ENCODE results near the gene DLG2.
"Not testable (repeated sequence)": the region's sequence is repeated elsewhere in the genome, so short reads cannot be mapped to it uniquely, and the experiment has no call there.

DLG2 gene

GRCh38 chr11:85340846-85341245 is 286.3 kb downstream of the DLG2 start:
- not testable (repeated sequence) for DNase-seq (ENCODE audit: low read depth in 3 of 3)

- no peak for DNase-seq (ENCODE audit: low read depth in 3 of 3)
These were observed 308.6 kb downstream of the DLG2 start for GRCh38 chr11:85318573-85318972.

- DNase-seq (ENCODE audit: low read depth in 3 of 3): no peak
These were observed 310.2 kb downstream of the DLG2 start for GRCh38 chr11:85316967-85317366.

GRCh38 chr11:85313741-85314140 is 313.4 kb downstream of the DLG2 start:
- DNase-seq (ENCODE audit: low read depth in 3 of 3): no peak

GRCh38 chr11:85310479-85310878 is 316.7 kb downstream of the DLG2 start:
- DNase-seq (ENCODE audit: low read depth in 3 of 3): no peak

DNA sequence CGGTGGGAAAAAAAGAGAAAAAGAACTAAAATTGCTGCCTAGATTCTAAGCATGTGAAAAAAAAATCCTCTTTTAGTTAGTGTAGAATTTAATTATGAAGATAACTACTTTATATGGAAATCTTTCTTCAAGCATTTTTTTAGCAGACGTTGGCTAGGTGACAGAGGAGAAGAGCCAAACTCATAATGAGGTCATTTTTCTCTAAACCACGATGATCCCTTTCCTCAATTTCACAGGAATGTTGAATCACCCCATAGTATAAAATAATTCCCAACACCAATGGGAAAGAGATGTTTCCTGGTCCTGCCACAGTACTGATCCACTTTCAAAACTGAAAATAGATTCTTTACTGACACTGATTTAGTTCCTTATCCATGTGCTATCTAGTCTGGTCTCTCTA is 319.8 kb downstream of the DLG2 start:
- DNase-seq (ENCODE audit: low read depth in 3 of 3): no peak

DNA sequence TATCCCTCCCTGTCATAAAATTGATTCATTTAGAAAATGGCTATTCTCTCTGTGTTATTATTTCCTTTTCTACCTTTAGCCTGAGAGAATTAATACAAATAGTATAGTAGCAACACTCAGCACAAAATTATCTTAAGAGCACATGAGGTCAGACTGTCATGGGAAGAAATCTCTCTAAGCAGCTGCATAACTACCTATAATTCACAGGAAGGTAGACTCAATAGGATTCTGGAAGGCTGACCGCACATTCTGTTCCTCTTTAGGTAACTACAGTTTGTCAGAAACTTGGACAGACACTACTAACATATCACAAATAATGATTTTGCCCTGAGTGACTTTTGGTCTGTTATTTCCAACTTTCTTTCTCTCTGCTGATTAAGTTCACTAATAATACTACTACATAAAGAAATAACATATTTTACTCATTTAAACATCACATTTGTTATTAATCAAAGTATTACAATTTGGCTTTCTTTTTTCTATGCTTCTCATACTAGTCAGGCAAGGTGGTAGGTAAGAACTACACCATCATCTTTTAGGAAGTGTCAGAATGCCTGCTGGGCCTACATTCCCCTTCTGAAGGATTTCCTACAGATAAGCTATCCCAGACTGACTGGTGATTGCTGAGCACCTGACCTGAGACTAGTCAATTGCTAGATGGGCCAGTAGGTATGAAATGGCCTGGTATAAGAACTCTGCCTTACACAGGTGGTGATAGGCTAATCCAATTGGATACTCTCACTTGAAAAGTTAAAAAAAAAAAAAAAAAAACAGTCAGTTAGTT is 325.1 kb downstream of the DLG2 start:
- no peak for DNase-seq (ENCODE audit: low read depth in 3 of 3)

DNA sequence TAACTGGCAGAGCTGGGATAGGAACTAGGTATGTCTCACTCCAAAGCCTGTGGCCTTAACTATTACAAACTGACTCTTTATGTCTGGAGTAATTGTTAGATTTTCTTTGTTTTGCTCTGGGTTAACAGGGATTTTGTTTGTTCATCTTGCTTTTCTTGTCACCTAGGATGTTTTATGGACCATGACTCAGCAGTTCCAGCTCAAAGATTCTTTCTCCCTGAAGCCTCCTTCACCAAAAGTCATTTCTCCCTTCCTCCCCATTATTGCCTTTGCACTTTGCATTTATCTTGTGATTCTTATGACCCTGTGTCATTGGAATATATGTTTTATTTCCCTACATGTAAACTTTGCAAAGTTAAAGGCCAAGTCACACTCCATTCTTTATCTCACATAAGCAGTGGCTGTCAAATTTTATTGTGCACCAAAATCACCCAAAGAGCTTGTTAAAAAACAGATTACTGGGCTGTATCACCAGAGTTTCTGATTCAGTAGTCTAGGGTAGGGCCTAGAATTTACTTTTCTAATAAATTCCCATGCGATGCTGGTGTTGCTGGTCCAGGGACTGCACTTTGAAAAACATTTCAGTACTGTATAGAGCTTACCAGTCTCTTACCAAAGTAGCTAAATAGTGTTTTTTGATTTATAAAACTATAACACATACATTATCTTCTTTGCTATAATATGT is 327.7 kb downstream of the DLG2 start:
- DNase-seq (ENCODE audit: low read depth in 3 of 3): no peak

GRCh38 chr11:85295694-85296271 is 331.4 kb downstream of the DLG2 start:
- no peak for DNase-seq (ENCODE audit: low read depth in 3 of 3)

DNA sequence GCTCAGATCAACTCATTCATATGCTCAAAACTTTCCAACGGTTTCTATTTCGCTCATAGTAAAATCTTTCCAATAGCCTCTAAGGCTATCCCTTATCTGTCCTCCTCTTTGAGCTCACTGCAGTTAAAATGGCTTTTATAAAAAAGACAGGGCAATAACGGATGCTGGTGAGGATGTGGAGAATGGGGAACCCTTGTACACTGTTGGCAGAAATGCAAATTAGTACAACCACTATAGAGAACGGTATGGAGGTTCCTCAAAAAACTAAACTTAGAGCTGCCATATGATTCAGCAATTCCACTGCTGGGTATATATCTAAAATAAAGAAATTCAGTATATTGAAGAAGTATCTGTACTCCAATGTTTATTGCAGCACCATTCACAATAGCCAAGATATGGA is 345.6 kb downstream of the DLG2 start:
- no peak for DNase-seq (ENCODE audit: low read depth in 3 of 3)

GRCh38 chr11:85279267-85279666 is 347.9 kb downstream of the DLG2 start:
- no peak for DNase-seq (ENCODE audit: low read depth in 3 of 3)

DNA sequence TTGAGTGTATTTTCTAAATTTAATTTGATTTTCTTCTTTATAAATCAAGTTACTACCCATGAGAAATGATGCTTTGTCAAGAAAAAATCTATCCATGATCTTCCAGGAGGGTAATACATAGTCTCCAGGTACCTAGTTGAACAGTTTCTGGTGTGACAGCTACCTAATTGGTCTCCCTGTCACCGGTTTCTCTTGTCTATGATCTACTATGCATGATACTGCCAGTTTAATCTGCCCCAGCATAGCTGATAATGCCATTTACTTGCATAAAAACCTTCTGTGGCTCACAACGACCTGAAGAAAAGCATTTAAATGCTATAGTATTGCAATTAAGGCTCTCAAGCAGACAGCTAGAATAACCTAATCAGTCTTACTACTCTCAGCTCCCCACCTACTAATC is 349.5 kb downstream of the DLG2 start:
- DNase-seq (ENCODE audit: low read depth in 3 of 3): no peak

- no peak for DNase-seq (ENCODE audit: low read depth in 3 of 3)
These were observed 350.8 kb downstream of the DLG2 start for GRCh38 chr11:85276332-85276731.

DNA sequence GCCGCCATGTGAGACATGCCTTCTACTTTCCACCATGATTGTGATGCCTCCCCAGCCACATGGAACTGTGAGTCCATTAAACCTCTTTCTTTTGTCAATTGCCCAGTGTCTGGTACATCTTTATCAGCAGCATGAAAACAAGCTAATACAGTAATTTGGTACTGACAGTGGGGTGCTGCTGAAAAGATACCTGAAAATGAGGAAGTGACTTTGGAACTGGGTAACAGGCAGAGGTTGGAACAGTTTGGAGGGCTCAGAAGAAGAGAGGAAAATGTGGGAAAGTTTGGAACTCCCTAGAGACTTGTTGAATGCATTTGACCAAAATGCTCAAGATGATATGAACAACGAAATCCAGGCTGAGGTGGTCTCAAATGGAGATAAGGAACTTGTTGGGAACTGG is 356.8 kb downstream of the DLG2 start:
- not testable (repeated sequence) for DNase-seq (ENCODE audit: low read depth in 3 of 3)

DNA sequence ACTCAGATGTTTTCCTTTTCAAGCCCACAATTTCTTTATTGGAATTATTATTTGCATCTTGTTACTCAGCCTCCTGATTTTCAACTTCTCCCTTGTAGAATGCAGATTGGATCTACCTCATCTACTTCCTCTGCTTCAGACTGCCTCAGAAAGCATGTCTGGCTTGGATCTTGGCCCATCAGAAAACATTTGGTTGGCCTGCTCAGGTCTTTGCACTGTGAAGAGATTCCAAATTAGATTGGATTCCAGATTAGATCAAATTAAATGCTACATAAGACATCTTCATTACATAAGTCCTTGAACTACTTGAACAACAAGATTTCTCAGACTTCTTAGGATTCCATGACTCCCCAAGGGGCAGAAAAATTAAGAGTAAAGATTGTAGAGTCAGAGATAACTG is 358.0 kb downstream of the DLG2 start:
- no peak for DNase-seq (ENCODE audit: low read depth in 3 of 3)

GRCh38 chr11:85266646-85267045 is 360.5 kb downstream of the DLG2 start:
- DNase-seq (ENCODE audit: low read depth in 3 of 3): no peak

DNA sequence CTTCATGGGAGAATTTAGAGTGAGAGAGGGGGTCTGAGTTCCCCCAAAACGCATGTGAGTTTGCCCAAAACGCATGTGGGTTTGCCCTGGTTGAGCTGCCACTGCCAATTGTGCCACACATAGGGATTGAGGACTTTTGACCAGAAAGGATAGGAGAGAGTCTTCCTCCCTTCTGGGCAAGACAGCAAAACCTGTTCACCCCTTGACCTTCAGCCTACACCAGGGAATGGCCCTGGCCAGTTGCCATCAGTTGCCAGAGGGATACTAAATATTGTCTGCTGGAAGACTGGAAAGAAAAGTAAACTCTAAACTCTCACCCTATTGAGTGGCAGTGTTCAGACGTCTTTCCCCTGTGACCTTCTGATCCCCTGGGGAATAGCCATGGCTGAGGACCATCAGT is 363.8 kb downstream of the DLG2 start:
- DNase-seq (ENCODE audit: low read depth in 3 of 3): no peak

- DNase-seq (ENCODE audit: low read depth in 3 of 3): no peak
These were observed 369.3 kb downstream of the DLG2 start for GRCh38 chr11:85257837-85258236.

- no peak for DNase-seq (ENCODE audit: low read depth in 3 of 3)
These were observed 370.7 kb downstream of the DLG2 start for GRCh38 chr11:85256433-85256832.

DNA sequence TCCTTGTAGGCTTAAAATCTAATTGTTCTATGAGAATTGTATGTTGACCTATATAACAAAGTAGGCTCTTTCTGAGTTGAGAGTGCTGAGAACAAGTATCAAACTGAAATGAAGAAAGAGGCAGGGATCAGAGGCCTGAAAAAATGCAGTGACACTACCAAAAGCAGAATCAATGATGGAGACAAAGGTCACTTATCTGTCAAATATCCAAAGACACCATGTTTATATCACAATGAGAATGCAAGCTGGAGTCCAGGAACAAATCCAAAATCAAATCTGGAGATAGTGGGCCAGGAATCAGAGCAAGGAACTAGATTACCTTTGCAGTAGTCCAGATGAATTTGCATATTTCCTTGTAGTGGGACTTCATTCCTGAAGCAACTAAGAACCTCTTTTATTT is 377.7 kb downstream of the DLG2 start:
- no peak for DNase-seq (ENCODE audit: low read depth in 3 of 3)

GRCh38 chr11:85247797-85248196 is 379.3 kb downstream of the DLG2 start:
- DNase-seq (ENCODE audit: low read depth in 3 of 3): no peak

DNA sequence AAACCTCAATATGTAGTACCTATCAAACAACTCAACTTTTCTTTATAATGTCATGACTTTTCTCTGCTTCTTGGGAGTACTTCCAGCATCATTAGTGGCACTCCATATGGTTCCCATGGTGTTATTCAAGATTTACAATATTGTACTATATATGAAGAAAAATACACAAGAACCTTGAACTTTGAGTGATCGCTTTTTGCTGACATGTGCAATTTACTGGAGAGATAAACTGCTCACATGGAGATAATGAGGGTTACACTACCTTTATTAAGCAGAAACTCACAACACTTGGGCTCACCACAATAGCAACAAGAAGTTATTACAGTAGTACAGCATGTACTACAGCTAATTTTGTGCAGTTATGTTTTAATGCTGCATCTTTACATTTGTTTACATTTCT is 388.2 kb downstream of the DLG2 start:
- DNase-seq (ENCODE audit: low read depth in 3 of 3): no peak

GRCh38 chr11:85238038-85238437 is 389.1 kb downstream of the DLG2 start:
- DNase-seq (ENCODE audit: low read depth in 3 of 3): not testable (repeated sequence)
